Liver (tissue), 9 donors: ENCODE data around the gene SYT2. TPM values are rescaled to one million over a fixed set of nuclear protein-coding genes. Genes with fewer than 3 reads are reported as not detected.
"Not testable (repeated sequence)": the region's sequence is repeated elsewhere in the genome, so short reads cannot be mapped to it uniquely, and the experiment has no call there.

Source experiments
- DNase-seq: peaks from one replicate; pipeline ENCODE4 v3.0.0-alpha.2; 2017; ENCODE audit warnings: low spot score
- H3K27ac ChIP-seq, 2 donors: one replicate each; pipeline ENCODE4 v1.7.0; 2013; ENCODE audit warnings: inconsistent platforms in 2 of 2, low read length in 2 of 2, control low read depth in 1 of 2, low read depth in 1 of 2, mild to moderate bottlenecking in 1 of 2
- H3K27me3 ChIP-seq, 4 donors: one replicate each; pipeline versions ENCODE4 v1.6.1 to v1.7.0; 2013; ENCODE audit warnings: low read length in 3 of 4, inconsistent platforms in 1 of 4, mild to moderate bottlenecking in 1 of 4, moderate library complexity in 1 of 4; ENCODE audit not compliant: control insufficient read depth in 4 of 4, insufficient read depth in 4 of 4
- H3K36me3 ChIP-seq, 4 donors: one replicate each; pipeline versions ENCODE4 v1.6.1 to v1.7.0; 2013; ENCODE audit warnings: low read length in 3 of 4, mild to moderate bottlenecking in 3 of 4, low read depth in 1 of 4, moderate library complexity in 1 of 4; ENCODE audit not compliant: control insufficient read depth in 4 of 4, insufficient read depth in 3 of 4
- H3K4me1 ChIP-seq, 4 donors: one replicate each; pipeline versions ENCODE4 v1.6.1 to v1.7.0; 2013; ENCODE audit warnings: low read length in 3 of 4, mild to moderate bottlenecking in 3 of 4, moderate library complexity in 1 of 4; ENCODE audit not compliant: control insufficient read depth in 4 of 4, insufficient read depth in 4 of 4
- H3K4me3 ChIP-seq, 3 donors: one replicate each; pipeline versions ENCODE4 v1.6.1 to v1.7.0; 2013; ENCODE audit warnings: low read length in 3 of 3, control low read depth in 1 of 3, low read depth in 1 of 3, mild to moderate bottlenecking in 1 of 3
- H3K9ac ChIP-seq, 2 donors: one replicate each; pipeline ENCODE4 v1.7.0; 2013; ENCODE audit warnings: low read length in 2 of 2, mild to moderate bottlenecking in 2 of 2, moderate library complexity in 2 of 2, control low read depth in 1 of 2, low read depth in 1 of 2
- H3K9me3 ChIP-seq, 4 donors: one replicate each; pipeline versions ENCODE4 v1.6.1 to v1.7.0; 2013; ENCODE audit warnings: low read length in 3 of 4; ENCODE audit not compliant: control insufficient read depth in 4 of 4
- EGR1 ChIP-seq, 2 donors: IDR thresholded peaks; 2 replicates each; pipeline ENCODE4 v1.6.1; 2016 to 2018; ENCODE audit warnings: antibody characterized with exemption in 2 of 2, low read depth in 2 of 2
- FOXA1 ChIP-seq: IDR thresholded peaks from 2 replicates; pipeline ENCODE4 v1.6.1; 2016; ENCODE audit warnings: antibody characterized with exemption
- FOXA2 ChIP-seq: IDR thresholded peaks from 2 replicates; pipeline ENCODE4 v1.6.1; 2016; ENCODE audit warnings: antibody characterized with exemption
- GABPA ChIP-seq, 2 donors: IDR thresholded peaks in 1 of 2; conservative IDR thresholded peaks in 1 of 2; 2 replicates each; pipeline ENCODE4 v1.6.1; 2016; ENCODE audit warnings: antibody characterized with exemption in 2 of 2, mild to moderate bottlenecking in 1 of 2, moderate library complexity in 1 of 2
- HNF4A ChIP-seq, 2 donors: conservative IDR thresholded peaks; 2 replicates each; pipeline ENCODE4 v1.6.1; 2016; ENCODE audit warnings: antibody characterized with exemption in 2 of 2, mild to moderate bottlenecking in 2 of 2
- HNF4G ChIP-seq: IDR thresholded peaks from 2 replicates; pipeline ENCODE4 v1.6.1; 2016; ENCODE audit warnings: antibody characterized with exemption
- JUND ChIP-seq, 2 donors: IDR thresholded peaks; 2 replicates each; pipeline ENCODE4 v1.6.1; 2016; ENCODE audit warnings: antibody characterized with exemption in 2 of 2
- MAX ChIP-seq: IDR thresholded peaks from 2 replicates; pipeline ENCODE4 v1.6.1; 2016; ENCODE audit warnings: antibody characterized with exemption
- NR2F2 ChIP-seq: IDR thresholded peaks from 2 replicates; pipeline ENCODE4 v1.6.1; 2016; ENCODE audit warnings: antibody characterized with exemption
- RAD21 ChIP-seq, 2 donors: IDR thresholded peaks; 2 replicates each; pipeline ENCODE4 v1.6.1; 2016; ENCODE audit warnings: antibody characterized with exemption in 2 of 2, mild to moderate bottlenecking in 2 of 2
- SP1 ChIP-seq: IDR thresholded peaks from 2 replicates; pipeline ENCODE4 v1.6.1; 2018; ENCODE audit warnings: antibody characterized with exemption, mild to moderate bottlenecking
- TAF1 ChIP-seq: conservative IDR thresholded peaks from 2 replicates; pipeline ENCODE4 v1.6.1; 2016; ENCODE audit warnings: antibody characterized with exemption, mild to moderate bottlenecking
- WGBS: extraction: QIAGEN DNeasy Blood & Tissue Kit; methylation state at CpG from one replicate; pipeline ENCODE4 v1.1.7; 2013; 5-methylcytosine and 5-hydroxymethylcytosine counted together
- polyA plus RNA-seq, 2 donors: library from polyadenylated mRNA; stranded (reverse) in 1 of 2; unstranded in 1 of 2; fragments of 200-250 nt in 1 of 2; fragments of >200 nt in 1 of 2; fragmentation: Nextera tagmentation in 1 of 2; extraction: Ambion mirVana in 1 of 2; gene quantifications; one replicate each; pipeline versions ENCODE4 v1.2.1 to v1.2.3, GENCODE V29; 2013 to 2015
- total RNA-seq, 2 donors: library from RNA; depleted of rRNA; stranded (reverse); fragments of >200 nt; gene quantifications; one replicate each; pipeline ENCODE4 v1.2.3, GENCODE V29; 2014
- TF ChIP-seq, protein P1 (sequence below): fragments of 150-350 bp; IDR thresholded peaks from 2 replicates; pipeline ENCODE4 v1.5.1; 2017; ENCODE audit warnings: improper control_type of control experiment, low read depth, low read length; ENCODE audit not compliant: missing input control
- TF ChIP-seq, protein P2 (sequence below): IDR thresholded peaks from 2 replicates; pipeline ENCODE4 v1.6.1; 2016; ENCODE audit warnings: antibody characterized with exemption, mild to moderate bottlenecking
- TF ChIP-seq, protein P3 (sequence below): IDR thresholded peaks from 2 replicates; pipeline ENCODE4 v1.6.1; 2016; ENCODE audit warnings: antibody characterized with exemption
- donor health status: healthy.
- donor health status: healthy.
- donor health status: healthy.
- donor health status: healthy.
- donor health status: healthy.

SYT2 gene
- total and polyA plus RNA-seq, 4 donors: under 0.01 to 0.07 TPM; not detected in 2

DNA sequence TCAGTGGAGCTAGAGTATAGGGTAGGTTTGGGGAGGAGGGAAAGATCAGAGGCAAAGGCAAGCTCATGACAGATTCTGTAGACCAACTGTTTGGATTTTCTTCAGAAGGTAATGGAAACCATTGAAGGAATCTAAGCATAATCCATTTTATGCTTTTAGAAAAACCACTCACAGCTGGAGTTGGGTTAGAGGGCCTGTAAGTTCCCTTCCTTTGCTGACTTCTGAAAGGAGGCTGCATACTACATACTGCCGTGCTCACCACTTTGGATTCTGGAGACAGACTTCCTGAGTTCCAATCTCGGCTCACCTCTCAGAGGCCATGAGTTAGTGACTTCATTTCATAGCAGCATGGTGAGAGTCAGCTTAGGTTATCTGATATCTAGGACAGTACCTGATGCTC lies 6.4 kb upstream of the SYT2 start (continued):
- no peak for TF ChIP-seq JUND (IDR thresholded peaks at IDR 0.05)
- TF ChIP-seq TAF1: no peak
- no peak for TF ChIP-seq NR2F2
- TF ChIP-seq, protein P1, sequence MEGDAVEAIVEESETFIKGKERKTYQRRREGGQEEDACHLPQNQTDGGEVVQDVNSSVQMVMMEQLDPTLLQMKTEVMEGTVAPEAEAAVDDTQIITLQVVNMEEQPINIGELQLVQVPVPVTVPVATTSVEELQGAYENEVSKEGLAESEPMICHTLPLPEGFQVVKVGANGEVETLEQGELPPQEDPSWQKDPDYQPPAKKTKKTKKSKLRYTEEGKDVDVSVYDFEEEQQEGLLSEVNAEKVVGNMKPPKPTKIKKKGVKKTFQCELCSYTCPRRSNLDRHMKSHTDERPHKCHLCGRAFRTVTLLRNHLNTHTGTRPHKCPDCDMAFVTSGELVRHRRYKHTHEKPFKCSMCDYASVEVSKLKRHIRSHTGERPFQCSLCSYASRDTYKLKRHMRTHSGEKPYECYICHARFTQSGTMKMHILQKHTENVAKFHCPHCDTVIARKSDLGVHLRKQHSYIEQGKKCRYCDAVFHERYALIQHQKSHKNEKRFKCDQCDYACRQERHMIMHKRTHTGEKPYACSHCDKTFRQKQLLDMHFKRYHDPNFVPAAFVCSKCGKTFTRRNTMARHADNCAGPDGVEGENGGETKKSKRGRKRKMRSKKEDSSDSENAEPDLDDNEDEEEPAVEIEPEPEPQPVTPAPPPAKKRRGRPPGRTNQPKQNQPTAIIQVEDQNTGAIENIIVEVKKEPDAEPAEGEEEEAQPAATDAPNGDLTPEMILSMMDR: no peak
- no peak for TF ChIP-seq EGR1 (IDR thresholded peaks at IDR 0.05; ENCODE audit: low read depth in 2 of 2)
- TF ChIP-seq GABPA (IDR thresholded peaks at IDR 0.05 in 1 of 2, conservative IDR thresholded peaks at IDR 0.05 in 1 of 2): no peak

DNA sequence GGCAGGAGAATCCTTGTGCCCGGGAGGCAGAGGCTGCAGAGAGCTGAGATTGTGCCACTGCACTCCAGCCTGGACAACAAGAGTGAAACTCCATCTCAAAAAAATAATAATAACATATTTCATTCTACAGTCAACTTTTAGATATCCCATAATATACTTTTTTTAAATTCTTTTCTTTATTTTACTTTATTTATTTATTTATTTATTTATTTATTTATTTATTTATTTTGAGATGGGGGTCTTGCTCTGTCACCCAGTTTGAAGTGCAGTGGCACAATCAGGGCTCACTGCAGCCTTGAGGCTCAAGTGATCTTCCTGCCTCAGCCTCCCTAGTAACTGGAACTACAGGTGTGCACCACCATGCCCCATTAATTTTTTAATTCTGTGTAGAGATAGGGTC lies 3.9 kb upstream of the SYT2 start:
- WGBS: 96% methylated on average over 1 of the region's 1 CpG
- DNase-seq, H3K9me3 ChIP-seq, H3K9ac ChIP-seq, H3K27ac ChIP-seq, H3K27me3 ChIP-seq, H3K4me3 ChIP-seq, H3K36me3 ChIP-seq: not testable (repeated sequence)
- H3K4me1 ChIP-seq: peaks cover 6 to 13% (median 10%) of the 10 kb centered on the region in 4 donors

DNA sequence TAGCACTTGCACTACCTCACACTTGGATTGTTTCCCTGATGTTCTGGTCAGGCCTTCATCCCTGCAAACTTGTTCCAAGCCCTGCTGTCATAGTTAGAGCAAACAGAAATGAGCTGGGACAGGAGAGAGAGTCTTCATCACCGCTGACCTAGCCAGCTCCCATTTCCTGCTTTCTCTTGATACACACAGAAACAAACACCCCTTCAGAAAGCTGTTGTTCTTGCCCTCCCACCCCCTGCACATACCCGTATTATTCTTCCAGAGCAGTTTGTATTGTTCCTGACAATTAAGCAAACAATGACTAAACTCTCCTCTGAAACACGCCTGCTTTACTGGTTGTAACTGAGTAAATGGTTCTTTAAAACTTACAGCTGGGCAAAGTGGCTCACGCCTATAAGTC lies 2.9 kb upstream of the SYT2 start:
- no peak overlapping the region for H3K4me3 ChIP-seq
- no peak overlapping the region for H3K9ac ChIP-seq
- H3K27me3 ChIP-seq: peaks cover 0 to 3% (median 0%) of the 10 kb centered on the region in 4 donors
- no peaks in the 10 kb centered on the region for H3K36me3 ChIP-seq
- WGBS: 59% methylated on average over 4 of the region's 4 CpGs
- TF ChIP-seq FOXA1 (no peak), JUND (IDR thresholded peaks at IDR 0.05) (no peak), SP1 (no peak)
- no peak for DNase-seq
- H3K27ac ChIP-seq: no peak overlapping the region
- H3K4me1 ChIP-seq: peaks cover 6 to 13% (median 10%) of the 10 kb centered on the region in 4 donors
- no peaks in the 10 kb centered on the region for H3K9me3 ChIP-seq

DNA sequence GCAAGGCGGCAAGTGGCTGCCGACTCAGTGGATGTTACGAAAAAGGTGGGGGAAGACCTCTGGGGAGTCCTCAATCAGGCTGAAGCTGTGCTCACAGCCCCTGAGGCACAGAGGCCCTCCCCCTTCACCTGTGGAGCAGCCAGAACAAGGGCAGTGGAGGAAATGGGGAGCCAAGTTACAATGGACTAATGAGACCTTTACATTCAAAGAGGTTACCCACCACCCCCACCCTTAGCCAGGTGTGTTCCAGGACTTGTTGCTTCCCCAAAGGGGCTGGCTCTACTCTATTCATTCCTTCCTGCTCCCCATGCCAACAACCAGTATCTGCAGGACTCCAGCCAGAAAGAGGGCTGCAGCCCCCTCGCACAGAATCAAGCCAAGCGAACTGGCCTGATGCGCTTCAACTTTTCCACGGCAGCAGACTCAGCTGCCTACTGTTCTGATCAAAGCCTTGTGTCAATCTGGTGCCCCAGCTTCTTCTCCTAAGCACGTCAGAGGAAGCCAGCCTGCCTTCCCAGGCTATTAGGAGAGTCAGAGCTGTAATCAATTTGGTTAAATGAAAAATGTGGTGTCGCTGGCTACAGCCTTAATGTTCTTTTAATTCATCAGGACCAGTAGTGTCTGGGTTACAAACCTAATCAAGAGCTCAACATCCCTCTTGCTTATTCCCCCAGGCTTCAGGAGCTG lies 1.8 kb upstream of the SYT2 start:
- Histone ChIP-seq H3K27ac (no peak overlapping the region), H3K36me3 (no peaks in the 10 kb centered on the region), H3K9ac (no peak overlapping the region), H3K4me1 (peaks cover 6 to 13% (median 10%) of the 10 kb centered on the region in 4 donors), H3K27me3 (peaks cover 0 to 3% (median 0%) of the 10 kb centered on the region in 4 donors), H3K4me3 (no peak overlapping the region), H3K9me3 (no peaks in the 10 kb centered on the region)
- WGBS: 86% methylated on average over 9 of the region's 9 CpGs
- no peak for DNase-seq
- TF ChIP-seq MAX (no peak), JUND (IDR thresholded peaks at IDR 0.05) (no peak), EGR1 (IDR thresholded peaks at IDR 0.05; ENCODE audit: low read depth in 2 of 2) (no peak), TAF1 (no peak), SP1 (no peak), RAD21 (IDR thresholded peaks at IDR 0.05) (no peak), FOXA2 (no peak), NR2F2 (no peak), GABPA (IDR thresholded peaks at IDR 0.05 in 1 of 2, conservative IDR thresholded peaks at IDR 0.05 in 1 of 2) (no peak), FOXA1 (no peak), HNF4A (conservative IDR thresholded peaks at IDR 0.05) (no peak), HNF4G (no peak)
- TF ChIP-seq, protein P2, sequence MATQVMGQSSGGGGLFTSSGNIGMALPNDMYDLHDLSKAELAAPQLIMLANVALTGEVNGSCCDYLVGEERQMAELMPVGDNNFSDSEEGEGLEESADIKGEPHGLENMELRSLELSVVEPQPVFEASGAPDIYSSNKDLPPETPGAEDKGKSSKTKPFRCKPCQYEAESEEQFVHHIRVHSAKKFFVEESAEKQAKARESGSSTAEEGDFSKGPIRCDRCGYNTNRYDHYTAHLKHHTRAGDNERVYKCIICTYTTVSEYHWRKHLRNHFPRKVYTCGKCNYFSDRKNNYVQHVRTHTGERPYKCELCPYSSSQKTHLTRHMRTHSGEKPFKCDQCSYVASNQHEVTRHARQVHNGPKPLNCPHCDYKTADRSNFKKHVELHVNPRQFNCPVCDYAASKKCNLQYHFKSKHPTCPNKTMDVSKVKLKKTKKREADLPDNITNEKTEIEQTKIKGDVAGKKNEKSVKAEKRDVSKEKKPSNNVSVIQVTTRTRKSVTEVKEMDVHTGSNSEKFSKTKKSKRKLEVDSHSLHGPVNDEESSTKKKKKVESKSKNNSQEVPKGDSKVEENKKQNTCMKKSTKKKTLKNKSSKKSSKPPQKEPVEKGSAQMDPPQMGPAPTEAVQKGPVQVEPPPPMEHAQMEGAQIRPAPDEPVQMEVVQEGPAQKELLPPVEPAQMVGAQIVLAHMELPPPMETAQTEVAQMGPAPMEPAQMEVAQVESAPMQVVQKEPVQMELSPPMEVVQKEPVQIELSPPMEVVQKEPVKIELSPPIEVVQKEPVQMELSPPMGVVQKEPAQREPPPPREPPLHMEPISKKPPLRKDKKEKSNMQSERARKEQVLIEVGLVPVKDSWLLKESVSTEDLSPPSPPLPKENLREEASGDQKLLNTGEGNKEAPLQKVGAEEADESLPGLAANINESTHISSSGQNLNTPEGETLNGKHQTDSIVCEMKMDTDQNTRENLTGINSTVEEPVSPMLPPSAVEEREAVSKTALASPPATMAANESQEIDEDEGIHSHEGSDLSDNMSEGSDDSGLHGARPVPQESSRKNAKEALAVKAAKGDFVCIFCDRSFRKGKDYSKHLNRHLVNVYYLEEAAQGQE: no peak
- TF ChIP-seq, protein P3, sequence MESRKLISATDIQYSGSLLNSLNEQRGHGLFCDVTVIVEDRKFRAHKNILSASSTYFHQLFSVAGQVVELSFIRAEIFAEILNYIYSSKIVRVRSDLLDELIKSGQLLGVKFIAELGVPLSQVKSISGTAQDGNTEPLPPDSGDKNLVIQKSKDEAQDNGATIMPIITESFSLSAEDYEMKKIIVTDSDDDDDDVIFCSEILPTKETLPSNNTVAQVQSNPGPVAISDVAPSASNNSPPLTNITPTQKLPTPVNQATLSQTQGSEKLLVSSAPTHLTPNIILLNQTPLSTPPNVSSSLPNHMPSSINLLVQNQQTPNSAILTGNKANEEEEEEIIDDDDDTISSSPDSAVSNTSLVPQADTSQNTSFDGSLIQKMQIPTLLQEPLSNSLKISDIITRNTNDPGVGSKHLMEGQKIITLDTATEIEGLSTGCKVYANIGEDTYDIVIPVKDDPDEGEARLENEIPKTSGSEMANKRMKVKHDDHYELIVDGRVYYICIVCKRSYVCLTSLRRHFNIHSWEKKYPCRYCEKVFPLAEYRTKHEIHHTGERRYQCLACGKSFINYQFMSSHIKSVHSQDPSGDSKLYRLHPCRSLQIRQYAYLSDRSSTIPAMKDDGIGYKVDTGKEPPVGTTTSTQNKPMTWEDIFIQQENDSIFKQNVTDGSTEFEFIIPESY: no peak
- TF ChIP-seq, protein P1: no peak
